ENCODE results near the gene SLC28A1. TPM values are rescaled to one million over a fixed set of nuclear protein-coding genes. Genes with fewer than 3 reads are reported as not detected.

SLC28A1 gene
- total and polyA plus RNA-seq, 2 of the 4 experiments (the other 2 are of a cell fraction): not detected

- Histone ChIP-seq H3K36me3 (ENCODE audit: control insufficient read depth, insufficient read depth, low read length) (no peaks in the 10 kb centered on the region), H2AK9ac (replicated peaks; ENCODE audit: low read depth, low read length, poor library complexity) (no peak overlapping the region), H4K91ac (ENCODE audit: insufficient read depth, low read depth, low read length) (no peak overlapping the region), H3K4ac (ENCODE audit: low read depth, low read length) (no peak overlapping the region), H2BK5ac (ENCODE audit: low read depth, low read length, poor library complexity, severe bottlenecking) (no peak overlapping the region), H3K79me1 (ENCODE audit: low read depth in 1 of 2, low read length in 2 of 2) (no peaks in the 10 kb centered on the region), H4K20me1 (ENCODE audit: insufficient read depth, low read length) (no peaks in the 10 kb centered on the region), H3K23ac (ENCODE audit: low read depth, low read length) (no peak overlapping the region), H2AK5ac (ENCODE audit: low read depth, low read length) (no peak overlapping the region; the same call in 1 of the 2 replicates), H3K14ac (replicated peaks; ENCODE audit: low read depth, low read length) (no peak overlapping the region), H3K4me2 (ENCODE audit: low read depth, low read length) (no peak overlapping the region), H3K9me3 (ENCODE audit: control insufficient read depth, insufficient read depth, low read length) (no peaks in the 10 kb centered on the region), H3K9me1 (ENCODE audit: insufficient read depth, low read length) (0 out of 2 replicates have a peak, but pooled peaks cover 3% of the 10 kb centered on the region), H4K5ac (ENCODE audit: low read depth, low read length) (no peak overlapping the region), H2AFZ (replicated peaks; ENCODE audit: low read length, poor library complexity) (no peak overlapping the region), H2BK20ac (ENCODE audit: low read depth, low read length) (no peak overlapping the region), H3K4me3 (ENCODE audit: insufficient read depth, low read depth, low read length) (no peak overlapping the region), H3K56ac (ENCODE audit: extremely low read depth, insufficient read depth, low read length) (no peak overlapping the region), H3K27me3 (ENCODE audit: control insufficient read depth, insufficient read depth, low read length) (peaks cover 24% of the 10 kb centered on the region), H2BK120ac (ENCODE audit: low read depth, low read length) (no peak overlapping the region), H4K8ac (ENCODE audit: low read depth in 2 of 2, low read length in 2 of 2) (no peak overlapping the region), H3K27ac (ENCODE audit: insufficient read depth, low read length) (no peak overlapping the region), H3K18ac (ENCODE audit: low read depth, low read length) (no peak overlapping the region), H2BK15ac (ENCODE audit: low read depth, low read length) (no peak overlapping the region), H3K9ac (ENCODE audit: low read depth, low read length) (no peak overlapping the region), H3K4me1 (ENCODE audit: control insufficient read depth, insufficient read depth, low read length) (no peaks in the 10 kb centered on the region)
- TF ChIP-seq NFE2L2 (IDR thresholded peaks at IDR 0.05; ENCODE audit: low read depth, low read length): no peak
- TF ChIP-seq FOS (IDR thresholded peaks at IDR 0.05; ENCODE audit: low read depth, low read length): no peak
- TF ChIP-seq MAFK (IDR thresholded peaks at IDR 0.05; ENCODE audit: low read depth, low read length): no peak
- no peak for TF ChIP-seq MAZ (IDR thresholded peaks at IDR 0.05; ENCODE audit: borderline replicate concordance, low read depth, low read length)
- TF ChIP-seq POLR2A (IDR thresholded peaks at IDR 0.05; ENCODE audit: low read depth, low read length): no peak
- CTCF ChIA-PET: no interaction called here
- no TSS peak for BruUV-seq (replicated peaks)
- intact Hi-C loops (cut with micrococcal nuclease) (no loop called here), in situ Hi-C loops (cut with MboI; ENCODE audit: low sequenced_read_pairs) (no loop called here), dilution Hi-C loops (cut with HindIII; ENCODE audit: low sequenced_read_pairs, unreplicated experiment) (no loop called here)
- DNase-seq (no peak), ATAC-seq (ENCODE audit: low read depth) (no peak)
- POLR2A ChIA-PET (ENCODE audit: unreplicated experiment): no interaction called here
- WGBS, 2 experiments (ENCODE audit: extremely low coverage in 2 of 2, insufficient read length in 1 of 2): 98% methylated on average over 22 of the region's 23 CpGs; no CpG with 5 or more reads in 1 of the 2 experiments
Observed at GRCh38 chr15:84839714-84840113, 44.7 kb upstream of the SLC28A1 start.
